HepG2 (cell line): ENCODE results near the gene TOR1B.

Experiments used
- FOXJ3 ChIP-seq: sonication (generic); formaldehyde crosslinking; IDR thresholded peaks from 2 replicates; pipeline ENCODE4 v1.4.0; 2020; ENCODE audit warnings: missing genetic modification reagents, mild to moderate bottlenecking, borderline replicate concordance
- NFE2L2 ChIP-seq: fragments of 150-350 bp; IDR thresholded peaks from 2 replicates; pipeline ENCODE4 v1.6.1; 2014; ENCODE audit warnings: low read length
- SETDB1 ChIP-seq: sonication (generic); formaldehyde crosslinking; IDR thresholded peaks from 2 replicates; pipeline ENCODE4 v1.5.1; 2020; ENCODE audit warnings: missing genetic modification reagents, mild to moderate bottlenecking, borderline replicate concordance
- SKI ChIP-seq: fragments of 450-650 bp; IDR thresholded peaks from one replicate; pipeline ENCODE4 v1.6.1; 2018; ENCODE audit warnings: mild to moderate bottlenecking; ENCODE audit not compliant: partially characterized antibody
- TAF1 ChIP-seq: sonication (generic); formaldehyde crosslinking; IDR thresholded peaks from 2 replicates; pipeline ENCODE4 v1.4.0; 2020; ENCODE audit warnings: missing genetic modification reagents
- ZNF569 ChIP-seq: sonication (generic); formaldehyde crosslinking; IDR thresholded peaks from 2 replicates; pipeline ENCODE4 v1.5.0; 2020; ENCODE audit warnings: mild to moderate bottlenecking, missing genetic modification reagents, moderate library complexity, borderline replicate concordance
- TF ChIP-seq, protein P1 (sequence below): sonication (generic); formaldehyde crosslinking; IDR thresholded peaks from 2 replicates; pipeline ENCODE4 v1.5.0; 2020; ENCODE audit warnings: mild to moderate bottlenecking, missing genetic modification reagents, moderate library complexity
- TF ChIP-seq, protein P2 (sequence below): sonication (generic); formaldehyde crosslinking; IDR thresholded peaks from 2 replicates; pipeline ENCODE4 v1.5.0; 2020; ENCODE audit warnings: mild to moderate bottlenecking, missing genetic modification reagents, borderline replicate concordance
- TF ChIP-seq, protein P3 (sequence below): sonication (generic); formaldehyde crosslinking; IDR thresholded peaks from 2 replicates; pipeline ENCODE4 v1.5.0; 2020; ENCODE audit warnings: mild to moderate bottlenecking, missing genetic modification reagents

DNA sequence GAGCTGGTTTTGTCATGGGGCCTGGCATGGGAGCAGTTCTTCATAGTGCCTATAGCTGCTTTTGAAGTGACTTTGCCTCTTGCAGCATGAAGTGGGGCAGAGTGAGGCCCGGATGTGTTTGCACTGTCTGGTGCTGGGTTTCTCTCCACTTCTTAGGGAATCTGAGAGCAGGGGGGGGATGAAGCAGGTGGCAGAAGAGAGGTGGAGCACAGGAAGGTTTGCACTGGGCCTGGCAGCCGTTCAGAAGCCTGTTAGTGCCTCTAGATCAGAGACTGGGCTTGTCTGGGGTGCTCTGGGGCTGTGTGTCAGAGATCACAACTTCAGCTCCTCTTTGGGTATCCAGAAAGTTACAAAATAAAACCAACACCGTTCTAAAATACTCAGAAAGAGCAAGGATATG lies 50.6 kb downstream of the TOR1B start:
- TF ChIP-seq, protein P1, sequence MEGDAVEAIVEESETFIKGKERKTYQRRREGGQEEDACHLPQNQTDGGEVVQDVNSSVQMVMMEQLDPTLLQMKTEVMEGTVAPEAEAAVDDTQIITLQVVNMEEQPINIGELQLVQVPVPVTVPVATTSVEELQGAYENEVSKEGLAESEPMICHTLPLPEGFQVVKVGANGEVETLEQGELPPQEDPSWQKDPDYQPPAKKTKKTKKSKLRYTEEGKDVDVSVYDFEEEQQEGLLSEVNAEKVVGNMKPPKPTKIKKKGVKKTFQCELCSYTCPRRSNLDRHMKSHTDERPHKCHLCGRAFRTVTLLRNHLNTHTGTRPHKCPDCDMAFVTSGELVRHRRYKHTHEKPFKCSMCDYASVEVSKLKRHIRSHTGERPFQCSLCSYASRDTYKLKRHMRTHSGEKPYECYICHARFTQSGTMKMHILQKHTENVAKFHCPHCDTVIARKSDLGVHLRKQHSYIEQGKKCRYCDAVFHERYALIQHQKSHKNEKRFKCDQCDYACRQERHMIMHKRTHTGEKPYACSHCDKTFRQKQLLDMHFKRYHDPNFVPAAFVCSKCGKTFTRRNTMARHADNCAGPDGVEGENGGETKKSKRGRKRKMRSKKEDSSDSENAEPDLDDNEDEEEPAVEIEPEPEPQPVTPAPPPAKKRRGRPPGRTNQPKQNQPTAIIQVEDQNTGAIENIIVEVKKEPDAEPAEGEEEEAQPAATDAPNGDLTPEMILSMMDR (CRISPR knock-in tag) = no peak
- TF ChIP-seq ZNF569 (CRISPR knock-in tag) (no peak), SKI (no peak), TAF1 (CRISPR knock-in tag) (no peak), NFE2L2 (no peak), FOXJ3 (CRISPR knock-in tag) (no peak), SETDB1 (CRISPR knock-in tag) (no peak)
- TF ChIP-seq, protein P2, sequence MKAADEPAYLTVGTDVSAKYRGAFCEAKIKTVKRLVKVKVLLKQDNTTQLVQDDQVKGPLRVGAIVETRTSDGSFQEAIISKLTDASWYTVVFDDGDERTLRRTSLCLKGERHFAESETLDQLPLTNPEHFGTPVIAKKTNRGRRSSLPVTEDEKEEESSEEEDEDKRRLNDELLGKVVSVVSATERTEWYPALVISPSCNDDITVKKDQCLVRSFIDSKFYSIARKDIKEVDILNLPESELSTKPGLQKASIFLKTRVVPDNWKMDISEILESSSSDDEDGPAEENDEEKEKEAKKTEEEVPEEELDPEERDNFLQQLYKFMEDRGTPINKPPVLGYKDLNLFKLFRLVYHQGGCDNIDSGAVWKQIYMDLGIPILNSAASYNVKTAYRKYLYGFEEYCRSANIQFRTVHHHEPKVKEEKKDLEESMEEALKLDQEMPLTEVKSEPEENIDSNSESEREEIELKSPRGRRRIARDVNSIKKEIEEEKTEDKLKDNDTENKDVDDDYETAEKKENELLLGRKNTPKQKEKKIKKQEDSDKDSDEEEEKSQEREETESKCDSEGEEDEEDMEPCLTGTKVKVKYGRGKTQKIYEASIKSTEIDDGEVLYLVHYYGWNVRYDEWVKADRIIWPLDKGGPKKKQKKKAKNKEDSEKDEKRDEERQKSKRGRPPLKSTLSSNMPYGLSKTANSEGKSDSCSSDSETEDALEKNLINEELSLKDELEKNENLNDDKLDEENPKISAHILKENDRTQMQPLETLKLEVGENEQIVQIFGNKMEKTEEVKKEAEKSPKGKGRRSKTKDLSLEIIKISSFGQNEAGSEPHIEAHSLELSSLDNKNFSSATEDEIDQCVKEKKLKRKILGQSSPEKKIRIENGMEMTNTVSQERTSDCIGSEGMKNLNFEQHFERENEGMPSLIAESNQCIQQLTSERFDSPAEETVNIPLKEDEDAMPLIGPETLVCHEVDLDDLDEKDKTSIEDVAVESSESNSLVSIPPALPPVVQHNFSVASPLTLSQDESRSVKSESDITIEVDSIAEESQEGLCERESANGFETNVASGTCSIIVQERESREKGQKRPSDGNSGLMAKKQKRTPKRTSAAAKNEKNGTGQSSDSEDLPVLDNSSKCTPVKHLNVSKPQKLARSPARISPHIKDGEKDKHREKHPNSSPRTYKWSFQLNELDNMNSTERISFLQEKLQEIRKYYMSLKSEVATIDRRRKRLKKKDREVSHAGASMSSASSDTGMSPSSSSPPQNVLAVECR = no peak
- TF ChIP-seq, protein P3, sequence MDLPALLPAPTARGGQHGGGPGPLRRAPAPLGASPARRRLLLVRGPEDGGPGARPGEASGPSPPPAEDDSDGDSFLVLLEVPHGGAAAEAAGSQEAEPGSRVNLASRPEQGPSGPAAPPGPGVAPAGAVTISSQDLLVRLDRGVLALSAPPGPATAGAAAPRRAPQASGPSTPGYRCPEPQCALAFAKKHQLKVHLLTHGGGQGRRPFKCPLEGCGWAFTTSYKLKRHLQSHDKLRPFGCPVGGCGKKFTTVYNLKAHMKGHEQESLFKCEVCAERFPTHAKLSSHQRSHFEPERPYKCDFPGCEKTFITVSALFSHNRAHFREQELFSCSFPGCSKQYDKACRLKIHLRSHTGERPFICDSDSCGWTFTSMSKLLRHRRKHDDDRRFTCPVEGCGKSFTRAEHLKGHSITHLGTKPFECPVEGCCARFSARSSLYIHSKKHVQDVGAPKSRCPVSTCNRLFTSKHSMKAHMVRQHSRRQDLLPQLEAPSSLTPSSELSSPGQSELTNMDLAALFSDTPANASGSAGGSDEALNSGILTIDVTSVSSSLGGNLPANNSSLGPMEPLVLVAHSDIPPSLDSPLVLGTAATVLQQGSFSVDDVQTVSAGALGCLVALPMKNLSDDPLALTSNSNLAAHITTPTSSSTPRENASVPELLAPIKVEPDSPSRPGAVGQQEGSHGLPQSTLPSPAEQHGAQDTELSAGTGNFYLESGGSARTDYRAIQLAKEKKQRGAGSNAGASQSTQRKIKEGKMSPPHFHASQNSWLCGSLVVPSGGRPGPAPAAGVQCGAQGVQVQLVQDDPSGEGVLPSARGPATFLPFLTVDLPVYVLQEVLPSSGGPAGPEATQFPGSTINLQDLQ = no peak
